ENCODE data around the gene KCNH2. TPM values are rescaled to one million over a fixed set of nuclear protein-coding genes. Genes with fewer than 3 reads are reported as not detected.

KCNH2 gene
- total RNA-seq, 4 donors from 2014 or later: 29.8 to 71.7 (median 42.5) TPM

GRCh38 chr7:150937848-150938561 is 40.1 kb downstream of the KCNH2 start:
- no peaks in the 10 kb centered on the region for H3K27me3 ChIP-seq
- no peak for DNase-seq (ENCODE audit: extremely low spot score)

GRCh38 chr7:150936018-150936417 is 42.1 kb downstream of the KCNH2 start:
- intact Hi-C loops (cut with DNase I): no loop called here
- TF ChIP-seq EP300 (IDR thresholded peaks at IDR 0.05) (no peak), POLR2A (IDR thresholded peaks at IDR 0.05; ENCODE audit: low read depth) (no peak), CTCF (IDR thresholded peaks at IDR 0.05) (no peak), POLR2AphosphoS5 (IDR thresholded peaks at IDR 0.05) (no peak)
- Histone ChIP-seq H3K9me3 (no peaks in the 10 kb centered on the region), H3K27ac (replicated peaks in 1 of 4) (no peak overlapping the region), H3K36me3 (no peaks in the 10 kb centered on the region), H3K4me1 (peaks cover 0 to 18% (median 17%) of the 10 kb centered on the region in 4 donors), H3K4me3 (no peak overlapping the region), H3K27me3 (no peaks in the 10 kb centered on the region)
- no peak for DNase-seq (ENCODE audit: extremely low spot score)
- WGBS: 97% methylated on average over 9 of the region's 9 CpGs

More at GRCh38 chr7:150937848-150938561, 40.1 kb downstream of the KCNH2 start:
- intact Hi-C loops (cut with DNase I): no loop called here
- Histone ChIP-seq H3K9me3 (no peaks in the 10 kb centered on the region), H3K36me3 (no peaks in the 10 kb centered on the region), H3K4me3 (no peak overlapping the region), H3K27ac (replicated peaks in 1 of 4) (no peak overlapping the region), H3K4me1 (peaks cover 0 to 34% (median 30%) of the 10 kb centered on the region in 4 donors)
- 14% methylated on average over 13 of the region's 15 CpGs for WGBS
- TF ChIP-seq POLR2A (IDR thresholded peaks at IDR 0.05; ENCODE audit: low read depth) (no peak), POLR2AphosphoS5 (IDR thresholded peaks at IDR 0.05) (no peak), CTCF (IDR thresholded peaks at IDR 0.05) (no peak), EP300 (IDR thresholded peaks at IDR 0.05) (no peak)

- 84% methylated on average over 4 of the region's 4 CpGs for WGBS
- Histone ChIP-seq H3K27ac (replicated peaks in 1 of 4) (no peak overlapping the region), H3K27me3 (no peaks in the 10 kb centered on the region), H3K36me3 (no peaks in the 10 kb centered on the region), H3K4me1 (peaks cover 0 to 18% (median 17%) of the 10 kb centered on the region in 4 donors), H3K9me3 (no peaks in the 10 kb centered on the region), H3K4me3 (no peak overlapping the region)
- intact Hi-C loops (cut with DNase I): no loop called here
- no peak for DNase-seq (ENCODE audit: extremely low spot score)
- TF ChIP-seq POLR2AphosphoS5 (IDR thresholded peaks at IDR 0.05): no peak
- TF ChIP-seq POLR2A (IDR thresholded peaks at IDR 0.05; ENCODE audit: low read depth): no peak
- TF ChIP-seq EP300 (IDR thresholded peaks at IDR 0.05): no peak
- no peak for TF ChIP-seq CTCF (IDR thresholded peaks at IDR 0.05)
Measured at GRCh38 chr7:150935149-150935548, 43.0 kb downstream of the KCNH2 start.

- Histone ChIP-seq H3K27ac (replicated peaks in 1 of 4) (no peak overlapping the region), H3K36me3 (no peaks in the 10 kb centered on the region), H3K9me3 (no peaks in the 10 kb centered on the region), H3K4me1 (peaks cover 0 to 18% (median 17%) of the 10 kb centered on the region in 4 donors), H3K27me3 (no peaks in the 10 kb centered on the region), H3K4me3 (no peak overlapping the region)
- WGBS: 87% methylated on average over 6 of the region's 6 CpGs
- TF ChIP-seq POLR2AphosphoS5 (IDR thresholded peaks at IDR 0.05) (no peak), CTCF (IDR thresholded peaks at IDR 0.05) (no peak), EP300 (IDR thresholded peaks at IDR 0.05) (no peak), POLR2A (IDR thresholded peaks at IDR 0.05; ENCODE audit: low read depth) (no peak)
- intact Hi-C loops (cut with DNase I): no loop called here
- no peak for DNase-seq (ENCODE audit: extremely low spot score)
Measured at GRCh38 chr7:150934045-150934766, 43.9 kb downstream of the KCNH2 start.
